Keratinocyte (primary cell): ENCODE results near the gene MATN4. TPM values are rescaled to one million over a fixed set of nuclear protein-coding genes. Genes with fewer than 3 reads are reported as not detected.

Experiments
- DNase-seq: peaks from one replicate; pipeline ENCODE4 v3.0.0-alpha.2; 2011; ENCODE audit warnings: low read depth, missing footprints, low spot score
- FAIRE-seq: peaks from 2 replicates; lab custom pipeline; 2011; peaks lifted over from hg19 to GRCh38; lab: Jason Lieb, UNC
- H2AFZ ChIP-seq: 2 replicates; pipeline ENCODE4 v1.6.0; 2012; ENCODE audit warnings: low read length, control low read depth, inconsistent platforms; ENCODE audit not compliant: control insufficient read depth
- H3K27ac ChIP-seq: 2 replicates; pipeline ENCODE4 v1.5.1; 2011; ENCODE audit warnings: low read length; ENCODE audit not compliant: control insufficient read depth, insufficient read depth
- H3K27me3 ChIP-seq: 3 replicates; pipeline ENCODE4 v1.6.0; 2011; ENCODE audit warnings: low read length; ENCODE audit not compliant: control insufficient read depth, insufficient read depth; ENCODE audit errors: extremely low read depth
- H3K36me3 ChIP-seq, 2 experiments: 2 replicates in 1 of 2; 3 replicates in 1 of 2; pipeline ENCODE4 v1.5.1; 2011; ENCODE audit warnings: low read length in 2 of 2, mild to moderate bottlenecking in 1 of 2; ENCODE audit not compliant: control insufficient read depth in 2 of 2, insufficient read depth in 2 of 2; ENCODE audit errors: extremely low read depth in 1 of 2
- H3K4me1 ChIP-seq: 3 replicates; pipeline ENCODE4 v1.5.1; 2011; ENCODE audit warnings: low read length; ENCODE audit not compliant: control insufficient read depth, insufficient read depth; ENCODE audit errors: extremely low read depth
- H3K4me2 ChIP-seq: 3 replicates; pipeline ENCODE4 v1.6.0; 2011; ENCODE audit warnings: low read depth, low read length; ENCODE audit not compliant: control insufficient read depth, insufficient read depth; ENCODE audit errors: extremely low read depth
- H3K4me3 ChIP-seq, 3 experiments: fragments of 200-600 bp in 1 of 3; sonication (generic) in 1 of 3; 2 replicates in 2 of 3; 3 replicates in 1 of 3; pipeline ENCODE4 v1.5.1; 2011 to 2016; ENCODE audit warnings: low read length in 3 of 3, mild to moderate bottlenecking in 3 of 3, control low read depth in 2 of 3, inconsistent platforms in 1 of 3, low read depth in 1 of 3, mixed read lengths in 1 of 3, mixed run types in 1 of 3, moderate library complexity in 1 of 3; ENCODE audit not compliant: control insufficient read depth in 2 of 3, insufficient read depth in 2 of 3; ENCODE audit errors: extremely low read depth in 1 of 3
- H3K79me2 ChIP-seq: 2 replicates; pipeline ENCODE4 v1.6.0; 2012; ENCODE audit warnings: low read length; ENCODE audit not compliant: control insufficient read depth, insufficient read depth
- H3K9ac ChIP-seq: 3 replicates; pipeline ENCODE4 v1.6.0; 2011; ENCODE audit warnings: low read length; ENCODE audit not compliant: control insufficient read depth, insufficient read depth; ENCODE audit errors: extremely low read depth
- H3K9me1 ChIP-seq: 3 replicates; pipeline ENCODE4 v1.6.0; 2011; ENCODE audit warnings: low read length; ENCODE audit not compliant: control insufficient read depth, insufficient read depth; ENCODE audit errors: extremely low read depth
- H3K9me3 ChIP-seq: 2 replicates; pipeline ENCODE4 v1.5.1; 2012; ENCODE audit warnings: low read depth, low read length; ENCODE audit not compliant: control insufficient read depth
- H4K20me1 ChIP-seq: 3 replicates; pipeline ENCODE4 v1.6.0; 2011; ENCODE audit warnings: low read length; ENCODE audit not compliant: control insufficient read depth, insufficient read depth; ENCODE audit errors: extremely low read depth
- CTCF ChIP-seq, 3 experiments: IDR thresholded peaks in 1 of 3; conservative IDR thresholded peaks in 1 of 3; optimal IDR thresholded peaks in 1 of 3; 2 replicates in 2 of 3; 3 replicates in 1 of 3; pipeline versions ENCODE3 to v1.5.1; 2011; ENCODE audit warnings: low read length in 3 of 3, mild to moderate bottlenecking in 3 of 3, moderate library complexity in 2 of 3, control low read depth in 1 of 3, inconsistent platforms in 1 of 3; ENCODE audit not compliant: insufficient read depth in 2 of 3; ENCODE audit errors: extremely low read depth in 1 of 3
- EZH2 ChIP-seq: IDR thresholded peaks from one replicate; pipeline ENCODE4 v1.6.1; 2012; ENCODE audit warnings: inconsistent platforms, mild to moderate bottlenecking, low read length, moderate library complexity
- dilution Hi-C: fragments of 300-500 bp; cut with MboI; formaldehyde crosslinking; loops from one replicate; pipeline ENCODE4 v1.7.0; 2020; ENCODE audit warnings: low sequenced_read_pairs; ENCODE audit not compliant: extremely low pct_ligation_motif_present
- polyA plus RNA-seq, 5 experiments: library from polyadenylated mRNA; depleted of rRNA in 3 of 5; stranded (reverse) in 3 of 5; stranded (forward) in 1 of 5; unstranded in 1 of 5; fragments of >200 nt; gene quantifications; 1 replicate in 1 of 5; 2 replicates in 3 of 5; 3 replicates in 1 of 5; pipeline versions ENCODE4 v1.2.1 to v1.2.3, GENCODE V29; 2011 to 2012; ENCODE audit warnings: missing spikeins in 2 of 5, low read depth in 1 of 5, low replicate concordance in 1 of 5

The MATN4 gene
- polyA plus RNA-seq, 1 donor (not counting 4 experiments of a cell fraction or from before 2014, with no cell fraction given): not detected

GRCh38 chr20:45289942-45290676, 18.0 kb downstream of the MATN4 start:
- no peak for FAIRE-seq
- peaks cover 3% of the 10 kb centered on the region for H3K4me1 ChIP-seq
- H3K9me1 ChIP-seq: no peaks in the 10 kb centered on the region
- no peaks in the 10 kb centered on the region for H3K79me2 ChIP-seq
- no peaks in the 10 kb centered on the region for H3K9me3 ChIP-seq
- H3K27ac ChIP-seq: no peak overlapping the region
- no peak overlapping the region for H3K4me3 ChIP-seq
- no peaks in the 10 kb centered on the region for H3K36me3 ChIP-seq
- H4K20me1 ChIP-seq: no peaks in the 10 kb centered on the region
- dilution Hi-C loops: no loop called here
- no peak for TF ChIP-seq EZH2
- no peak for TF ChIP-seq CTCF (optimal IDR thresholded peaks at IDR 0.05 in 1 of 3, IDR thresholded peaks at IDR 0.05 in 1 of 3, conservative IDR thresholded peaks at IDR 0.05 in 1 of 3; ENCODE audit: extremely low read depth in 1 of 3, insufficient read depth in 2 of 3, low read length in 3 of 3)
- H2AFZ ChIP-seq: no peak overlapping the region
- DNase-seq: no peak
- peaks cover 15% of the 10 kb centered on the region for H3K27me3 ChIP-seq
- H3K9ac ChIP-seq: no peak overlapping the region
- H3K4me2 ChIP-seq: no peak overlapping the region

GRCh38 chr20:45288860-45289259, 19.2 kb downstream of the MATN4 start:
- no peaks in the 10 kb centered on the region for H3K9me3 ChIP-seq
- no peaks in the 10 kb centered on the region for H3K9me1 ChIP-seq
- no peaks in the 10 kb centered on the region for H3K79me2 ChIP-seq
- H3K36me3 ChIP-seq: no peaks in the 10 kb centered on the region
- TF ChIP-seq EZH2 (no peak), CTCF (optimal IDR thresholded peaks at IDR 0.05 in 1 of 3, IDR thresholded peaks at IDR 0.05 in 1 of 3, conservative IDR thresholded peaks at IDR 0.05 in 1 of 3; ENCODE audit: extremely low read depth in 1 of 3, insufficient read depth in 2 of 3, low read length in 3 of 3) (no peak)
- H4K20me1 ChIP-seq: no peaks in the 10 kb centered on the region
- no peak overlapping the region for H3K4me2 ChIP-seq
- H3K27ac ChIP-seq: no peak overlapping the region
- no peak overlapping the region for H2AFZ ChIP-seq
- no peak for FAIRE-seq
- no peak for DNase-seq
- H3K27me3 ChIP-seq: peaks cover 15% of the 10 kb centered on the region
- no peak overlapping the region for H3K9ac ChIP-seq
- peaks cover 3% of the 10 kb centered on the region for H3K4me1 ChIP-seq
- dilution Hi-C loops: no loop called here
- no peak overlapping the region for H3K4me3 ChIP-seq
